ENCODE measurements around the gene ZMYND15. TPM values are rescaled to one million over a fixed set of nuclear protein-coding genes. Genes with fewer than 3 reads are reported as not detected.
A peak's percentile ranks its signal among the peaks of the same experiment; 100 is the strongest.

Gene ZMYND15
- polyA plus RNA-seq, 1 experiment: 0.14 TPM

GRCh38 chr17:4721203-4722135 is 18.2 kb upstream of the ZMYND15 start:
- Histone ChIP-seq H3K27me3 (ENCODE audit: control insufficient read depth, insufficient read depth, low read length) (peaks cover 8% of the 10 kb centered on the region), H3K27ac (ENCODE audit: low read depth, low read length) (peak overlapping the region; percentile 31), H3K4me3 (ENCODE audit: low read depth, low read length) (no peak overlapping the region), H3K9me3 (ENCODE audit: control insufficient read depth, insufficient read depth, low read length) (peaks cover 5% of the 10 kb centered on the region; the same call in 1 of the 2 replicates)
- ChIA-PET CTCF (no interaction called here), POLR2A (interaction anchor here (1.6 kb wide), 1 partner anchor 11 kb away, joined by 5 read pairs; the partner anchor contains the start of gene ARRB2)
- no peak for TF ChIP-seq CTCF (IDR thresholded peaks at IDR 0.05; ENCODE audit: low read depth, low read length)
- DNase-seq (ENCODE audit: low read depth, low spot score): no peak

- ChIA-PET POLR2A (no interaction called here), CTCF (no interaction called here)
- no peak for TF ChIP-seq CTCF (IDR thresholded peaks at IDR 0.05; ENCODE audit: low read depth, low read length)
- Histone ChIP-seq H3K27me3 (ENCODE audit: control insufficient read depth, insufficient read depth, low read length) (peaks cover 8% of the 10 kb centered on the region), H3K27ac (ENCODE audit: low read depth, low read length) (no peak overlapping the region), H3K9me3 (ENCODE audit: control insufficient read depth, insufficient read depth, low read length) (peaks cover 5% of the 10 kb centered on the region; the same call in 1 of the 2 replicates), H3K4me3 (ENCODE audit: low read depth, low read length) (no peak overlapping the region)
- DNase-seq (ENCODE audit: low read depth, low spot score): no peak
Observed at GRCh38 chr17:4722678-4723240, 16.9 kb upstream of the ZMYND15 start.

- H3K9me3 ChIP-seq (ENCODE audit: control insufficient read depth, insufficient read depth, low read length): peaks cover 5% of the 10 kb centered on the region; the same call in 1 of the 2 replicates
- H3K27me3 ChIP-seq (ENCODE audit: control insufficient read depth, insufficient read depth, low read length): peaks cover 12% of the 10 kb centered on the region
- H3K27ac ChIP-seq (ENCODE audit: low read depth, low read length): no peak overlapping the region
- no peak overlapping the region for H3K4me3 ChIP-seq (ENCODE audit: low read depth, low read length)
- no peak for DNase-seq (ENCODE audit: low read depth, low spot score)
- ChIA-PET CTCF (interaction anchor here (0.6 kb wide), 2 partner anchors 62 to 158 kb away, joined by 5 to 8 read pairs; no protein-coding TSS in a partner anchor), POLR2A (no interaction called here)
- no peak for TF ChIP-seq CTCF (IDR thresholded peaks at IDR 0.05; ENCODE audit: low read depth, low read length)
Observed at GRCh38 chr17:4724650-4725049, 15.0 kb upstream of the ZMYND15 start.

GRCh38 chr17:4725646-4726310 is 13.9 kb upstream of the ZMYND15 start:
- no peak for TF ChIP-seq CTCF (IDR thresholded peaks at IDR 0.05; ENCODE audit: low read depth, low read length)
- Histone ChIP-seq H3K27ac (ENCODE audit: low read depth, low read length) (no peak overlapping the region), H3K27me3 (ENCODE audit: control insufficient read depth, insufficient read depth, low read length) (peaks cover 12% of the 10 kb centered on the region), H3K4me3 (ENCODE audit: low read depth, low read length) (no peak overlapping the region), H3K9me3 (ENCODE audit: control insufficient read depth, insufficient read depth, low read length) (no peaks in the 10 kb centered on the region)
- DNase-seq (ENCODE audit: low read depth, low spot score): no peak
- ChIA-PET POLR2A (no interaction called here), CTCF (no interaction called here)
